GM08714 (cell line): ENCODE results near the gene FOXO1.
A peak's percentile ranks its signal among the peaks of the same experiment; 100 is the strongest.

Experiments used
- H3K4me3 ChIP-seq: fragments of 200-500 bp; sonication (Bioruptor generic); 2 replicates; pipeline ENCODE4 v1.5.1; 2014; ENCODE audit warnings: mild to moderate bottlenecking, low read length, inconsistent platforms
- ZNF274 ChIP-seq: IDR thresholded peaks from 2 replicates; pipeline ENCODE4 v1.6.1; 2012; ENCODE audit warnings: mild to moderate bottlenecking, low read depth, low read length

The FOXO1 gene

DNA sequence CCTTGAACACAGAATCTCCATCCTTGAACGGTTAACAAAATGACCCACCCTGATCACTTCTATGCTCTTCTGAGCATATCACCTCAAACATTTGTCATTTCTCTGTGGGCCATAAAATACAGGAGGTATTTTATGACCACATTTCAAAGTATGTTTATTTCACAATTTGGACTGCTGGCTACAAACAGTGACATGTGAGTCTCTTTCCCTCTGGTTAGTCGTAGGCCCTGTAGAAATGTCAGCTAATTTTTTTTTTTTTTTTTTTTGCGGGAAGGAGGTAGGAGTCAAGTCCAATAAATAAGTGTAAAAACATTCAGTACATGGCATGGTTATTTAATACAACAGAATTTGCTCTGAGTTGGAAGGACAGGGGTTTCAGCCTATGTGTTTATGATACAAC lies 70.7 kb downstream of the FOXO1 start:
- no peak overlapping the region for H3K4me3 ChIP-seq
- no peak for TF ChIP-seq ZNF274

DNA sequence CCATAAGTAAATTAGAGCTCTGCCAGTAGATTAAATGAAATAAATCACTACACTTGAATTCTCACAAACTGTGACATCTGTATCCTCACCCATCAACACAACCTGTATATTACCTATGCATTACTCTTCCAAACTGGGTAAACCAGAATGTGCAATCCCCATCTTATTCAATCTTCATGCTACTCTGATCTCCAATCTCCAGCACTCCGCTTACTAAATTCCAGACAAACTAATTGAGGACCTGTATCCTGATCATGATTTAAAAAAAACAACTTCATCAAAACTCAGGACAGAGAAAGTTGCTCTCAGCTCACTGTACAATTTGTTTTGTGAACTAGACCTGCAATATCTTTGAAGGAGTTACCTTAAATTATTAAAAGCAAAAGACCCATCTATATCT lies 74.4 kb downstream of the FOXO1 start:
- no peak for TF ChIP-seq ZNF274
- no peak overlapping the region for H3K4me3 ChIP-seq

GRCh38 chr13:40591091-40591490 lies 75.3 kb downstream of the FOXO1 start:
- TF ChIP-seq ZNF274, result no peak
- no peak overlapping the region for H3K4me3 ChIP-seq

- TF ChIP-seq ZNF274, result no peak
- H3K4me3 ChIP-seq, result no peak overlapping the region; the same call in 1 of the 2 replicates
These were observed 76.2 kb downstream of the FOXO1 start for GRCh38 chr13:40590112-40590862.

DNA sequence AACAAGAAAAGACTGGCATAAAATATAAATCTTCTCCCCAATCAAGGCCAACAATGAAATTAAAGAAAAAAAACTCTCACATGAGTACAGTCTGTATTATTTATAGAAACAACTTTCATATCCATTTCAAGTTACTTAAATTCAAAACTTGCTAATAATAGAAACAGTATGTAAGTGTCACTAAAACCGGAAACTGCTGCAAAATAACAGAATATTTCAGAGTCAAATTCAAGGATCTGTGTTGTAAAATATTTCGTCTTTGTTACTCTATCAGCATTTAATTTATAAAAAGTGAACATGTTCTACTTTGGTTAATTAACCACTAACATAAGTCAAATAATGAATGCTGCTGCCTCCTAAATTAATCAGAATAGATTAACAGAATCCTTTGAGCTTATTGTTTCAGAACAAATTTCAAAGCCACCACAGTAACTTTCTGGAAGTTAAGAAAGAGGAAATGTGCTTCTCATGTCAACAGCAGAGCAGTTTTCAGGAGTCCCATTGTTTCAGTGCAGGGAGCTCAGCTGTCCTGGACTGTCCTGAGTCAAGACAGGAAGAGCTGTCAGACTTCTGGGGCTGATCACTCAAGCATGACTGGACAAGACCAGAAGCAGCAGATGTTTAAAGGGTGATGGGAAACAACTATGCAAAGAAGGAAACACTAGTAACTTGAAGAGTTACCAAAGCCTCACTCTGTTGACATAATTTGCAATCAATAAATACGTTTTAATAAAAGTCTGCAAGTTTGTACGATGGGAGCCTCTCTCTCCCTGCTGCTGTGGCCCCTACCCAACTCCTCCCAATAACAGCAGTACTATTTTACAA lies 76.9 kb downstream of the FOXO1 start:
- H3K4me3 ChIP-seq, result no peak overlapping the region
- no peak for TF ChIP-seq ZNF274

DNA sequence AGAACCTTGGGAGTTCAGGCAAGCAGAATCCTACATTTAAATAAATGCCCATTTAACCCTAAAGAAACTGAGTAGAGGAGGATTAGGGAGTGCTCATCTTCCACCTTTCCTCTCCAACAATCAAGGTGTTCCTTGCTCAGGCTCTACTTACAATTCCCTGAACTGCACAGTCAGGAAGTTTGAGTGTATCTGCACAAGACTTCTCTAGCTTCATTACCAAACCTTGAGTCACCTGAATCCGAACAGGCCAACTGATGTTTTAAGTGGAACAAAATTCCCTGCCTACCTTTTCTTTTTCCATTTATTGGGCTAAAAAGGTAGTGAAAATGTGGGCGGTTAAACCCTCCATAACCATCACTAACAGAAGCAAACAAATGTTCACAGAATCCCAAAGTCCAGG lies 78.3 kb downstream of the FOXO1 start:
- no peak for TF ChIP-seq ZNF274
- no peak overlapping the region; the same call in 1 of the 2 replicates for H3K4me3 ChIP-seq

DNA sequence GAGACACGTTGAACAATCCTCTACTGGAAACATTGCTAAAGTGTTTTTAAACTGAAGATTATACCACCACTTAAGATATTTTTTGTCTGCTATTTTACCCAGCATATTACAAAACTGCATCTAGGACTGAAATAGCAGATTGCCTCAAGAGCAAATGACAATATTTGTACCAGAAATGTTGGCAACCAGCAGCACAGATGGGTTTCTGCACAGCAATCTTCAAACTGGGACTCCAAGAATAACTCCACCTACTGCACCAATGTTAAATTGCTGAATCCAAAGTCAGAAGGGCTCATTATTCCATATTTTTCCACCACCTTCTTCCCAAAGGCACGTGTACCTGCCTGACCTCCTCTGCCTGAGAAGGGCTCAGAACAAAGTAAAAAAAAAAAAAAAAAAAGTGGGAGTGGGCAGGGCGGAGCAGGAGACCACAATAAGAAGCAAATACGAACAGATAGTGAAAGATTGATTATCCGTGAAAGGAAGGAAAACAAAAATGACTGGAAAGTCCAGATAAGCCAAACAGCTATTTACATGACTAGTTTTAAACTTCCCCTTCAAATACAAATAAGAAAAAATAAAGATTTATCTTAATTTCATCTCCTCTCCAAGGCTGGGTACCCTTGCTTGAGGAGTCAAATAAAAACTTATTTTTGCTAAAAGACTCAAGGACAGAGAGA lies 79.4 kb downstream of the FOXO1 start:
- TF ChIP-seq ZNF274, result no peak
- H3K4me3 ChIP-seq, result peak overlapping the region; percentile 40; the same call in 1 of the 2 replicates

GRCh38 chr13:40585911-40586471 lies 80.5 kb downstream of the FOXO1 start:
- no peak overlapping the region for H3K4me3 ChIP-seq
- no peak for TF ChIP-seq ZNF274

GRCh38 chr13:40583738-40584137 lies 82.7 kb downstream of the FOXO1 start:
- H3K4me3 ChIP-seq, result no peak overlapping the region
- no peak for TF ChIP-seq ZNF274

- H3K4me3 ChIP-seq, result no peak overlapping the region
- TF ChIP-seq ZNF274, result no peak
These were observed 83.9 kb downstream of the FOXO1 start for GRCh38 chr13:40582531-40582930.

- no peak overlapping the region for H3K4me3 ChIP-seq
- TF ChIP-seq ZNF274, result no peak
These were observed 85.2 kb downstream of the FOXO1 start for GRCh38 chr13:40581277-40581579.

GRCh38 chr13:40580566-40581276 lies 85.7 kb downstream of the FOXO1 start:
- no peak overlapping the region for H3K4me3 ChIP-seq

DNA sequence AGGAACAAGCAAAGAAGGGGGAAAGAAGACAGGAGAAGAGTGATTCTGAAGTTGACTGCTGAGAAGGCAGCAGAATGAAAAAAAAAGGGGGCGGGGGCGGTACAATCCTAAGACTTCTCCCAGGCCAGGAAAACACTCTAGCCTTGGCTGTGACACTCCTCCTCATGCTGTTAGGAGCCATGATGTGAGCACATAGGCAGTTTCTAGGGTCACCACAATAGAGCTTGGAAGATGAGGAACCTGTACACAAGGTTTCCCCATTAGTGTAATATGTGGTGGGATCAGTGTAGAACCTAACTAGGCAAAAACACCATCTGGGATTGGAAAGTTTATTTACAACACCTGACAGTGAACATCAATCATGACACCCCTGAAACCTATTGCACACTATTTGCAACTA lies 86.9 kb downstream of the FOXO1 start:
- TF ChIP-seq ZNF274, result no peak
- no peak overlapping the region for H3K4me3 ChIP-seq

More at GRCh38 chr13:40580566-40581276, 85.7 kb downstream of the FOXO1 start:
- TF ChIP-seq ZNF274, result no peak

- H3K4me3 ChIP-seq, result no peak overlapping the region
These were observed 88.4 kb downstream of the FOXO1 start for GRCh38 chr13:40578055-40578454.

DNA sequence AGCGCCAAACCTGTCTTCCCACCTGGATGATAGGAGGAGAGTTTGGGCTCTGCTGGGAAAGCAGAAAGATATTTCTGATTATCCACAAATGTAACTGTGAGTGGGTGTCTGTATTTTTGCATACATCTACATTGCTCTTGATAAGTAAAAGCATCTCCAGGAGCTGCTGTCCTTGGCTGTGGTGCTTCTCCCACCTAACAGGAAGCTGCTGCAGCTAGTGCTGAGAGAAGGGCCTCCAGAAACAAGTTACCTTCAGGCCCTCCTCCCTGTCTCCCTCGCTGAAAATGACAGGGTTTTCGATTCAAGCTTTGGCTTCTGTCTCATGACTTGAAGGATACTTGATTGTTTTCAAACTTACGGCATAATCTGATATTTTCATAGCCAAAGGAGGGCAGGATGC lies 90.1 kb downstream of the FOXO1 start:
- H3K4me3 ChIP-seq, result no peak overlapping the region
- no peak for TF ChIP-seq ZNF274

More at GRCh38 chr13:40578055-40578454, 88.4 kb downstream of the FOXO1 start:
- TF ChIP-seq ZNF274, result no peak
